Smooth muscle cell (in vitro differentiated cells): Measurements from ENCODE around the gene TBX15. TPM values are rescaled to one million over a fixed set of nuclear protein-coding genes. Genes with fewer than 3 reads are reported as not detected.

Experiments
- DNase-seq: peaks from one replicate; lab custom pipeline; 2025; ENCODE audit not compliant: unreplicated experiment; lab: John Stamatoyannopoulos, UW
- H2AFZ ChIP-seq: fragments of 200-600 bp; sonication (generic); 2 replicates; pipeline ENCODE4 v1.6.0; 2016; ENCODE audit warnings: antibody characterized with exemption, low read depth, mild to moderate bottlenecking
- H3F3A ChIP-seq: fragments of 200-600 bp; sonication (generic); 2 replicates; pipeline ENCODE4 v1.6.0; 2017; ENCODE audit warnings: antibody characterized with exemption, low read depth
- H3K27ac ChIP-seq: fragments of 200-600 bp; sonication (generic); 2 replicates; pipeline ENCODE4 v1.5.1; 2016; ENCODE audit warnings: low read depth, mild to moderate bottlenecking
- H3K27me3 ChIP-seq: fragments of 200-600 bp; sonication (generic); 2 replicates; pipeline ENCODE4 v1.6.1; 2016; ENCODE audit warnings: low read depth, mild to moderate bottlenecking
- H3K36me3 ChIP-seq: fragments of 200-600 bp; sonication (generic); 2 replicates; pipeline ENCODE4 v1.5.1; 2016; ENCODE audit warnings: low read depth
- H3K4me1 ChIP-seq: fragments of 200-600 bp; sonication (generic); 2 replicates; pipeline ENCODE4 v1.5.1; 2016; ENCODE audit warnings: low read depth
- H3K4me2 ChIP-seq: fragments of 200-600 bp; sonication (generic); 2 replicates; pipeline ENCODE4 v1.6.0; 2016; ENCODE audit warnings: mild to moderate bottlenecking
- H3K4me3 ChIP-seq: fragments of 200-600 bp; sonication (generic); 2 replicates; pipeline ENCODE4 v1.5.1; 2016; ENCODE audit warnings: mild to moderate bottlenecking
- H3K79me2 ChIP-seq: fragments of 200-600 bp; sonication (generic); 2 replicates; pipeline ENCODE4 v1.6.0; 2016; ENCODE audit warnings: low read depth, mild to moderate bottlenecking
- H3K9ac ChIP-seq: fragments of 200-600 bp; sonication (generic); 2 replicates; pipeline ENCODE4 v1.6.0; 2016; ENCODE audit warnings: low read depth
- H3K9me3 ChIP-seq: fragments of 200-600 bp; sonication (generic); replicated peaks from 2 replicates; pipeline ENCODE4 v1.5.1; 2016; ENCODE audit warnings: low read depth
- H4K20me1 ChIP-seq: fragments of 200-600 bp; sonication (generic); 2 replicates; pipeline ENCODE4 v1.6.0; 2016; ENCODE audit warnings: low read depth
- WGBS: methylation state at CpG from one replicate; pipeline ENCODE4 v1.1.7; 2016; ENCODE audit warnings: low lambda C conversion rate; 5-methylcytosine and 5-hydroxymethylcytosine counted together
- polyA plus RNA-seq: library from polyadenylated mRNA; unstranded; fragments of >200 nt; fragmentation: Nextera tagmentation; extraction: Ambion mirVana; gene quantifications from 2 replicates; pipeline ENCODE4 v1.2.1, GENCODE V29; 2016
- total RNA-seq: library from RNA; depleted of rRNA; stranded (reverse); fragments of >200 nt; gene quantifications from 2 replicates; pipeline ENCODE4 v1.2.3, GENCODE V29; 2014
- TF ChIP-seq, protein P1 (sequence below): fragments of 200-600 bp; sonication (generic); IDR thresholded peaks from 2 replicates; pipeline ENCODE4 v1.5.1; 2017; ENCODE audit warnings: borderline replicate concordance, mild to moderate bottlenecking, antibody characterized with exemption; ENCODE audit not compliant: insufficient read depth, poor library complexity, severe bottlenecking

Gene TBX15
- total and polyA plus RNA-seq, 2 experiments from 2014 or later: 2.7 to 3.5 TPM

DNA sequence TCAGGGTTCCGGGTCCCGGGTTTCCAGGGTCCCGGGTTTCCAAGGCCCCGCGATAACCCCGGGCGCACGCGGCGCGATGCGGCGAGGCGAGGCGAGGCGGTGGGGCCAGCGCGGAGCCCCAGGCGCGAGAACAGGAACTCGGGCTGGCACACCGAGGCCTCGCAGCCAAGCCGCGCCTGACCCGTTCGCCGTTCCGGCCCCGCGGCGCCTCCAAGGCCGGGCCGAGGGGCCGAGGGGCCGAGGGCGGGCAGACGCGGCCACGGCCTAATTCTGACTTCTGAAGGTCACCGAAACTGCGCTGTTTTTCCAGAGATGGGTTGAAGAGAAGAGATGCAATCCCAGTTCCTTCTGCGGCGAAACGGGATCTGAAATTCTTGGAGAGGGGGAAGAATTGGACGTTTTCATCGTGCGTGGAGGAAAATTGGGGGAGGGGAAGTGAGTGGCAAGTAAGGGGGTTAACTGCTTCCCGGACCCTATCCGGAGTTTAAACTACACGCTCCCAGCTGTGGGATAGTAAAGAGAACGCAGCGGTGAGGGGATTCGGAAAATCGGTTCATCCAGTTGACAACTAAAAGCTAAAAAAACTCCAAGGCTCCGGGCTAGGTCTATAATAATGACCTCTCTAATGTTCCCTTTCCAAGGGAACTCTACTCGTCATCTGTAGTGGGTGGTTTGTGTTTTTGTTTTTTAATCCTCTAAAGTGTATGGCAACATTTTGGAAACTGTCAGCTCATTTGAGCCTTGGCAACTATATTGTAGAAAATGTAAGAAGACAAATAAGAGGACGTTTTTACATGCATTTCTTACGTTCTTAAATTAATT lies 8.2 kb downstream of the TBX15 start:
- peak overlapping the region; percentile 31 for H3K4me3 ChIP-seq
- H3K36me3 ChIP-seq: no peaks in the 10 kb centered on the region
- H3K27me3 ChIP-seq: peaks cover 100% of the 10 kb centered on the region
- WGBS: 50% methylated on average over 52 of the region's 59 CpGs
- no peaks in the 10 kb centered on the region for H3F3A ChIP-seq
- H3K27ac ChIP-seq: no peak overlapping the region
- no peaks in the 10 kb centered on the region for H3K9me3 ChIP-seq
- H3K9ac ChIP-seq: no peak overlapping the region
- no peaks in the 10 kb centered on the region for H4K20me1 ChIP-seq
- no peaks in the 10 kb centered on the region for H3K4me1 ChIP-seq
- H3K79me2 ChIP-seq: no peaks in the 10 kb centered on the region
- no peak overlapping the region for H2AFZ ChIP-seq
- DNase-seq: no peak
- TF ChIP-seq, protein P1, sequence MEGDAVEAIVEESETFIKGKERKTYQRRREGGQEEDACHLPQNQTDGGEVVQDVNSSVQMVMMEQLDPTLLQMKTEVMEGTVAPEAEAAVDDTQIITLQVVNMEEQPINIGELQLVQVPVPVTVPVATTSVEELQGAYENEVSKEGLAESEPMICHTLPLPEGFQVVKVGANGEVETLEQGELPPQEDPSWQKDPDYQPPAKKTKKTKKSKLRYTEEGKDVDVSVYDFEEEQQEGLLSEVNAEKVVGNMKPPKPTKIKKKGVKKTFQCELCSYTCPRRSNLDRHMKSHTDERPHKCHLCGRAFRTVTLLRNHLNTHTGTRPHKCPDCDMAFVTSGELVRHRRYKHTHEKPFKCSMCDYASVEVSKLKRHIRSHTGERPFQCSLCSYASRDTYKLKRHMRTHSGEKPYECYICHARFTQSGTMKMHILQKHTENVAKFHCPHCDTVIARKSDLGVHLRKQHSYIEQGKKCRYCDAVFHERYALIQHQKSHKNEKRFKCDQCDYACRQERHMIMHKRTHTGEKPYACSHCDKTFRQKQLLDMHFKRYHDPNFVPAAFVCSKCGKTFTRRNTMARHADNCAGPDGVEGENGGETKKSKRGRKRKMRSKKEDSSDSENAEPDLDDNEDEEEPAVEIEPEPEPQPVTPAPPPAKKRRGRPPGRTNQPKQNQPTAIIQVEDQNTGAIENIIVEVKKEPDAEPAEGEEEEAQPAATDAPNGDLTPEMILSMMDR: no peak
- peak overlapping the region; percentile 44 for H3K4me2 ChIP-seq

DNA sequence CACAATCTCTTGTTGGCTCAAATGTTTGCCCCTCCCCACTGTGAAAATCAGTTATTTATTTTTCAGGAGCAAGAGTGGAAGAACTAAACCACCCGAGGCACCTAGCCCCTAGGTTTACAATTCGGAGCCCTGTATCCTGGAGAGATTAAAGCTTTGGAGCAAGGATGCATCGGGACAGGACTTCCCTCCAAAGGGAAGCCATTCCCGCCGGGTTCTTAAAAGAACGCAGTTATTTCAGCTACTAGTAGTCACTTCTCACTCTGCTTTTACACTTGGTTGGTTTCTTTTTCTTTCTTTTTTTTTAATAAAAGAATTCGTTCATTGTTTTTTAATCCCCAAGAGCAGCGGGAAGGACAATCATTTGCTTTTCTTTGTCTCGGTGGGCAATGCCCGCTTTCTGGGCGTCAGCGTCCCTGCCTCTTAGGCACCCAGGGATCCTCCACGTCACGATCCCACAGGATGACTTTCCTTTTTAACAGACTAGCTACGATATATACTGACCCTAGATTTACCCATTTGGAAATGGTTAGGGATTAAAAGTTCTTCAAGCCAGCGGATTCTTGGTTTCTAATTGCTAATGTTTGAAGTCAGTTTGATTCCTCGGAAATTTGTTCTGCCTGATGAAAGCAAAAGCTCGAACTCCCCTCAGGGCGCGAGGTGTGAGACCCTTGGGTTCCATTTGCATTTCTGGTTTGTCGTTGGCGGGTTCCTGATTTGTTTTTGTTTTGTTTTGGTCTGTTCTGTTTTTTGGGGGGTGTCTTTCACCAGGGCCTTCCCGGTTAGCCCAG lies 9.0 kb downstream of the TBX15 start:
- no peak for DNase-seq
- H3K27ac ChIP-seq: no peak overlapping the region
- peaks cover 5% of the 10 kb centered on the region for H4K20me1 ChIP-seq
- no peak overlapping the region for H2AFZ ChIP-seq
- 44% methylated on average over 23 of the region's 23 CpGs for WGBS
- peaks cover 100% of the 10 kb centered on the region for H3K27me3 ChIP-seq
- no peak overlapping the region for H3K9ac ChIP-seq
- H3K9me3 ChIP-seq: no peaks in the 10 kb centered on the region
- TF ChIP-seq, protein P1: no peak
- H3K36me3 ChIP-seq: no peaks in the 10 kb centered on the region
- no peaks in the 10 kb centered on the region for H3K79me2 ChIP-seq
- no peaks in the 10 kb centered on the region for H3K4me1 ChIP-seq
- H3K4me3 ChIP-seq: peak overlapping the region; percentile 31
- no peaks in the 10 kb centered on the region for H3F3A ChIP-seq
- H3K4me2 ChIP-seq: peak overlapping the region; percentile 44

- Histone ChIP-seq H2AFZ (no peak overlapping the region), H3K4me1 (no peaks in the 10 kb centered on the region), H3K4me2 (no peak overlapping the region), H3F3A (no peaks in the 10 kb centered on the region), H3K36me3 (no peaks in the 10 kb centered on the region), H3K4me3 (no peak overlapping the region), H3K27me3 (peaks cover 93% of the 10 kb centered on the region), H3K79me2 (no peaks in the 10 kb centered on the region), H4K20me1 (peaks cover 5% of the 10 kb centered on the region), H3K9ac (no peak overlapping the region), H3K9me3 (no peaks in the 10 kb centered on the region), H3K27ac (no peak overlapping the region)
- DNase-seq: no peak
- TF ChIP-seq, protein P1: no peak
- 70% methylated on average over 2 of the region's 2 CpGs for WGBS
Observed at GRCh38 chr1:118977600-118977999, 10.5 kb downstream of the TBX15 start.
